Stimulated activated CD4-positive, alpha-beta T cell treated with anti-CD3 and anti-CD28 coated beads, TNF-alpha, amount 100 ng/mL, for 1 hour (primary cell): ENCODE results near the gene ABTB1.
"Not testable (repeated sequence)": the region's sequence is repeated elsewhere in the genome, so short reads cannot be mapped to it uniquely, and the experiment has no call there.

ENCODE experiments used
- DNase-seq, 3 donors: peaks; one replicate each; pipeline ENCODE4 v3.0.0-alpha.2; 2020; ENCODE audit warnings: low read depth in 3 of 3, low spot score in 1 of 3

ABTB1 gene

DNA sequence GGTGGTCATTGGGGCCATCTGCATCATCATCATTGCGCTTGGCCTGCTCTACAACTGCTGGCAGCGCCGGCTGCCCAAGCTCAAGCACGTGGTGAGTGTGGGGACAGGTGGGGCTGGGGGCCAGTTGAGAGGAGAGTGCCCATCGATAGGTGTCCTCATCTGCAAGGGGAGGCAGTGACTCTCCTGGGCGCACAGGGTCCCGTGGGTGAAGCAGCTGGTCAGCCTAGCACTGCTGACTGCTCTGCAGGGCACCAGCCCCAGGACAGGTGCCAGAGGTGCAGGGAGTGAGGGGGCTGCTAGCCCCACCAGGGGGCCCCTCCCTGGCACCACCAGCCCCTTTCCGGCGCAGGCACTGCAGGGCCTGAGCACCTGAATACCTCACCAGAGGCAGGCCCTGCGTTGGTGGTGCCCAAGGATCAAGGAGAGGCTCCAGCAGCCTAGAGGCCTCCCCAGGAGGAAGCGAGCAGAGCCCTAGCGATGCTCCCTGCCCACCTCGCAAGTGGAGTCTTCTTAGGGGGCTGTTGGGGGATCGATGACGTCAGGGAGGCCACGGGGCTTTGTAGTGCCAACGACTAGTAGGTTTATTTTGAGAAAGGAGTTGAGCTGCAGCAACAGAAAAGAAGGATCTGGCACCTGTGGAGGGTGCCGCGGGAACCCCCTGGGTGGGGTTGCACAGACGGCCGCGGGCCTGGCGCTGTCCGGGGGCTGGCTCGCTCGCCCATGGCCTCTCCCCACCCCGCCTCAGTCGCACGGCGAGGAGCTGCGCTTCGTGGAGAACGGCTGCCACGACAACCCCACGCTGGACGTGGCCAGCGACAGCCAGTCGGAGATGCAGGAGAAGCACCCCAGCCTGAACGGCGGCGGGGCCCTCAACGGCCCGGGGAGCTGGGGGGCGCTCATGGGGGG, 976 bp upstream of the ABTB1 start:
- DNase-seq = no peak

DNA sequence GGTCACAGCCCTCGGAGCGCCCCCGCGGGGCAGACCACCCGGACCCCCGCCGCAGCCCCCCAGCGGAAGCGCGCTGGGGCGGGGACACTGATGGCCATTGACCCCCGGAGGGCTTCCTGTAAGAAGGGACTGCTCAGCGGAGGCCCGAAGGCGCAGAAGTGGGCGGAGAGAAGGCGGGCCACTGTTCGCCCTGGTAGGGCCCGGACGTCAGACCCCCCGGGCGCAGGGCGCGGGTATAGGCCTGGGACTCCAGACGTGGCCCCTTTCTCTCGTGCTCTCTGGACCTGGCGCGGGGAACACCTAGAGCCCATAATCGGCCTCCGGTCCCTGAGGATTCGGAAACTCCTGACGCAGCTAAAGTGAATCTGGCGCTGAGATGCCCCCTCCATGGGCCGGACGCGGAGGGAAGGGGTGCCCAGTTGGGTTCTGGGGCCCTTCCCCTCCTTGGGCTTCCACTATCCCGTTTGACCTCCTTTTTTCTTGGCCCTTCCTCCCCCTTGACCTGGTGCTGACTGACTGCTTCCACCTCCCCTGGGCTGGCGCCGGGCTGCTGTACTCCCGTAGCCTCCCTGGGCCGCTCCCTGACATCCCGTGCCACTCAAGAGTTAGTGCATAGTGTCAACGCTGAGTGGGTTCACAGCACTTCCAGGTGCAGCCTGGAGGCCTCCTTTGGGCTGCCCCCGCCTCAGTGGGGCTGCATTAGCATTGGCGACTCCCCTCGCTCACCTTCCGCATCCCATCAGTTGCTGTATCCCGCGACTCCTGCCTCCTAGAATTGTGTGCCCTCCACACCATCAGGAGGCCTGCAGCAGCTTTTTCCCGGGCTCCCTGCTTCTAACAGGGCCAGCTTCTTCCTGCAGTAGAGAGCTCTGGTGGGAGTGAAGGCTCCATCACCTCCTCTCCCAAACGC, 694 bp downstream of the ABTB1 start:
- DNase-seq = peak in 1 of 3 donors; percentile 27

DNA sequence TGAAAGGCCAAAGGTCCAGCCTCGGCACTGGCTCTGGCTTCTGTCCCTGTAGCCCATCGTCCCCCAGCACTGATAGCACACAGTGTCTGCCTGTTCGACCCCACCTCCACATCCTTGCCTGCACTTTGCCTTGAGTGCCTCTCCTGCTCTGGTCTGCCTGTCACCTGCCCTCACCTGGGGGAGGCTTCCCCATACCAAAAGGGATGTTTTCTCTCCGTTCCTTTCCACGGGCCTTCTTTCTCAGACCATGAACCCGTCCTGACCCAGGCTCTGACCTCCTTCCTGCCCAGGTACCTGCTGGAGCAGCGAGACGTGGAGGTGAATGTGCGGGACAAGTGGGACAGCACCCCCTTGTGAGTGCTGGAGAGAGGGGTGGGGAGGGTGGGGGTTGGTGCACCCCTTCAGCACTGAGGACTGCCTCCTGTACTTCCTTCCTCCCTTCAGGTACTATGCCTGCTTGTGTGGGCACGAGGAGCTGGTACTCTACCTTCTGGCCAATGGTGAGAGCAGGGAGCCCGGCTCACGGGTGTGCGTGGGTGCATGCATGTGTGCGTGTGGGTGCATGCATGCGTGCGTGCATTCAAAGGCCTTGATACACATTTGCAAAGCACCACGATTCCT, 1.5 kb downstream of the ABTB1 start:
- no peak for DNase-seq

DNA sequence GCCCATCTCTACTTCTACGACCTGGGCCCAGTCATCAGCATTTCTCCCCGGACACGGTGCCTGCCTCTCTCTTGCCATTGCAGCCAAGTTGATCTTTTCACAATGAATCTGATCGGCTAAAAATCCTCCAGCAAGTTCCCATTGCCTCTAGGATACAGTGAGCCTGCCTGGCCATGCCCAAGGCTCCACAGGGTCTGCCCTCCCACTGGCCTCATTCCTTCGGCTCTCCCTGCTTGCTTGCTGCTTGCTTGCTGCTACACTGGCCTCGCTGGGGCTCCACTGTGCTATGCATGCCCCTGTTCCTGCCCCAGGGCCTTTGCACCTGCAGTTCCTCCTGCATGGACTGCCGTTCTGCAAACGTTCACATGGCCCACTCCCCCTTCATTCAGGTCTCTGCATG, 2.0 kb downstream of the ABTB1 start:
- no peak for DNase-seq

DNA sequence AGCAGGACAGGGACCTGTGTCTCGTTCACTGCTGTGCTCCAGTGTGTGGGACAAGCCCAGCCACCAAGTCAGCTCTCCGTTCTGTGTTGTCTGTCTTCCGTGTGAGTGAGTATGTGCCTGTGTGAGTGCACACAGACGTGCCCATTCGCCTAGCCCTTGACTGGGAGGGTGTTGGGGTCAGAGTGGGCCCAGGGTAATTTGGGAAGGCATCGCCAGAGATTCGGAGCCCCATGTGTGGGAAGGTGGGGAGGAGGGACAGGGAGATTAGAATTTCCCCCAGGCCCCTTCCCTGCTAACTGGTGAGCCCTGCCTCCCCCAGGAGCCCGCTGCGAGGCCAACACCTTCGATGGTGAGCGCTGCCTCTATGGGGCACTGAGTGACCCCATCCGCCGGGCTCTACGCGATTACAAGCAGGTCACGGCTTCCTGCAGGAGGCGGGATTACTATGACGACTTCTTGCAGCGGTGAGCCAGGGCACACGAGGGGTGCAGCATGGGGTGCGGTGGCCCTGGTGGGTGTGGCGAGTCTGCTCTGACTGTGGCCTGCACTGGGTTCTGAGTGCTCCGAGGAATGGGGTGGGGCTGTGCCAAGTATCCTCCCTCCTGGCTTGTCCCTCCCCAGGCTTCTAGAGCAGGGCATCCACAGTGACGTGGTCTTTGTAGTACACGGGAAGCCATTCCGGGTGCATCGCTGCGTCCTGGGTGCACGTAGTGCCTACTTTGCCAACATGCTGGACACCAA, 3.1 kb downstream of the ABTB1 start:
- DNase-seq = no peak

DNA sequence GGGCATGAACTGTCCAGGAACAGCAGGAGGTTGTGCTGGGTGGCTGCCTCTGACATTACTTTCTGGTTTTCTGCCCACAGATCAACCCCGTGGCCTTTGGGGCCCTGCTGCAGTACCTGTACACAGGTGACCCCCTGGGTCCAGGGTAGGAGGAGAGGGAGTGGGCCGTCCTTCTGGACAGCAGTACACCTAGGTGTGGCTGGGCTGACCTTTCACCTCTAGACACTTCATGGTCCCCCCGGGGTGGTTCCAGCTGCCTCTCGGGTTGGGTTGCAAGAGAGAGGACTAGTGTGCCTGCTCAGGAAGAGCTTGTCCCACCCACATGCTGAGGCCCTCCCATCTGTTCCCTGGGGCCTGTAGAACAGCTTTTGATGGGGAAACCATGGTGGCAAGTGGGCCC, 3.7 kb downstream of the ABTB1 start:
- DNase-seq = no peak

DNA sequence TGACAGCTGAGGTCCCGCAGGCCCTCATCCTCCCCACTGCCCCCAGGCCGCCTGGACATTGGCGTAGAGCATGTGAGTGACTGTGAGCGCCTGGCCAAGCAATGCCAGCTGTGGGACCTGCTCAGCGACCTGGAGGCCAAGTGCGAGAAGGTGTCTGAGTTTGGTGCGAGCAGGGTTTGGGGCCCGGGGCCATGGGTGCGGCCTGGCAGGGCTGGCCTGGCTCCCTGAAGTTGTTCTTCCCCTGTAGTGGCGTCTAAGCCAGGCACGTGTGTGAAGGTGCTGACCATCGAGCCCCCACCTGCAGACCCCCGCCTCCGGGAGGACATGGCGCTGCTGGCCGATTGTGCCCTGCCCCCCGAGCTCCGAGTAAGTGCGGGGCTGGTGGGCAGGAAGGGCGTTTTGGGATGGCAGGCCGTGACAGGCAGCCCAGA, 4.2 kb downstream of the ABTB1 start:
- no peak for DNase-seq

DNA sequence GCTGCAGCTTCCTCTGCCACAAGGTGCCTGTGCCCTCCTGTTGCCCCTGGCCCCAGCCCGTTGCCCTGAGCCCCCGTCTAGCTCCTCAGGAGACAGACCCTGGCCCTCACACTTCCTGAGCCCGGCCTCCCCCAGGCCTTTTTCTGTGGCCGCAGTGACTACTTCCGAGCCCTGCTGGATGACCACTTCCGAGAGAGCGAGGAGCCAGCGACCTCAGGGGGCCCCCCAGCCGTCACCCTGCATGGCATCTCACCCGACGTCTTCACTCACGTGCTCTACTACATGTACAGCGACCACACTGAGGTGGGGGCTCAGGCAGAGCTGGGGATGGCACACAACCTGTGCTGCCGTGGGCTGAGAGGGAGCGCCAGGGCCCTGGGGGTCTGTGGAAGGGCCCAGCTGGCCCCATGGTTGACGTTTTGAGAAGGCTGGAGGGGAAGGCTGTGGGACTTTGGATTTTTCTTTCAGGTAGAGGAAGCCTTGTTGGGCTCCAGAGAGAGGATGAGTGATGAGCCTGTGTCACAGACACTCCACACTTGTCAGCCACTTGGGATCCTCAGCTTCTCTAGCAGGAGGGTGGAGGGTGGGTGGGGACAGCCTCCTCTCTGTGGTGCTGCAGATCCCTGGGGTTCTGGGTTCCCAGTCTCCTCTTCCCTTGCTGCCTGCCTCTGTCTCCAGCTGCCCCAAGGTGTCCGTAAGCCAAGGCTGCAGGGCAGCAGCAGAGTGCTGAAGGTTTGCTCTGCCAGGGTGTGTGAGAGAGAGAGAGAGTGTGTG, 5.0 kb downstream of the ABTB1 start:
- no peak for DNase-seq

DNA sequence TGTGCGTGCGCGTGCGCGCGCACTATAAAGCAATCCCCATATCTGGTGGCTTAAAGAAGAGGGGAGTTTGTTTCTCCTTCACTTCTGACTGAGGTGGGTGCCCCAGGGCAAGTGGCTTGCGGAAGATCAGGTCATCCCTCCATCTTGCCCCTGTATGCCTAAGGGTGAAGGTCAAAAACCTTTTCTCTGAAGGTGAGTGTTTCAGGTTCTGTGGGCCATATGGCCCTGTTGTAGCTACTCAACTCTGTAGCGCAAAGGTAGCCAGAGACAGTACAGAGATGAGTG, 5.5 kb downstream of the ABTB1 start:
- DNase-seq = no peak

DNA sequence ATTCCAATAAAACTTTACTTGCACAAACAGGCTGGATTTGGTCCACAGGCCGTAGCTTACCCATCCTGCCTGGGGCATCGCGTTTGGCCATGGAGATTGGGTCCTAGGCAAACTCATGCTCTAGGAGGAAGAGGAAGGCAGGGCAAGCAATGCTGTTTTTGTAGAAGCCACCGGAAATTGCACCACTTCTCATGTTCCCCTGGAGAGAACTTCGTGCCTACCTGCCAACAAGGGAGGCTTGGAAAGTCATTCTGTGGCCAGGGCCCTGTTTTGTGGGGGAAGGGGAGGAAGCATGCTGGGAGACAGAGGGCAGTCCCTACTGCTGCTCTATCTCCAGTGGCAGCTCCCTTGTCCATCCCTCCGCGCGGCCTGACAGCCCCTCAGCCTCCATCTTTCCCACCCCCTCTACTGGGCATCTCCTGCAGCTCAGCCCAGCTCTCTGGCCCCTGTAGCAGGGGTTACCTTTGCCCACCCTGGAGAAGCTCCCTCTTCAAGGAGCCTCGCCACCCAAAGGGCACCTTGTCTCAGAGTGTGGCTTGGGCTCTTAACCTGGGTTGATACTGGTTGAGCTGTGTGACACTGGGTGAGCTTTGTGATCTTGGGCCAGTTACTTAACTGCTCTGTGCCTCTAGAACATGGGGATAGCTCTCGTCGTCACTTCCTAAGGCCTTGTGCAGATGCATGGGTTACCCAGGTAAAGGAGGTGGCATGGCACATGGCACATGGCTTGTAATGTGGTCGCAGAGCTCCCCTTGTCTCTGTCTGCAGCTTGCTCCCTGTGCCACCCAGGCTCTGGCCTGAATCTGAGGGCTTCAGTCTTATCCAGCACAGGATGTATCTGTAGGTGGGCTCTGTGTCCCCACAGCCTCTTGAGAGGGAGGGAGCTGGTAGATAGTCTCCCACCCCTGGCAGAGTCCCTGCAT, 6.1 kb downstream of the ABTB1 start:
- DNase-seq = no peak

DNA sequence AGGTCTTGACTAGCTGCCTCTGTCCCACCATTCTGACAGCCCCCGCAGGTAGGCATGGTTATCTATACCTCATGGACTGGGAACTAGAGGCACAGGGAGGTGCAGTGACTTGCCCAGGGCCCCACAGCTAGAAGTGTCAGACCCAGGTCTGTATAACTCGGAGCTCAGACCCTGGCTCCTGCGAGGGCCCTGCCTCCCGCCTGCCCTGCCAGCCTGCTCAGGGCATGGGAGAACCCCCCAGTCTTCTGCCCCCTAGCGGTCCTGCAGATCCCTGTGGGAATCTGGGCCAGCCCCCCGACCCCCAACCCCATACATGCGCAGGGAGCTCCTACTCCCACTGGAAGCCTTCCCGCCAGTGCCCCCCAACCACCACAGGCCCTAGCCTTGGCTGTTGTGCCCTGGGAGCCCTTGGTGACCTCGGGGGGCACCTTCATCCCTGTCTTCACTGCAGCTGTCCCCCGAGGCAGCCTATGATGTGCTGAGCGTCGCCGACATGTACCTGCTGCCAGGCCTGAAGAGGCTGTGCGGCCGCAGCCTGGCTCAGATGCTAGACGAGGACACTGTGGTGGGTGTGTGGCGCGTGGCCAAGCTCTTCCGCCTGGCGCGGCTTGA, 6.9 kb downstream of the ABTB1 start:
- DNase-seq = no peak

DNA sequence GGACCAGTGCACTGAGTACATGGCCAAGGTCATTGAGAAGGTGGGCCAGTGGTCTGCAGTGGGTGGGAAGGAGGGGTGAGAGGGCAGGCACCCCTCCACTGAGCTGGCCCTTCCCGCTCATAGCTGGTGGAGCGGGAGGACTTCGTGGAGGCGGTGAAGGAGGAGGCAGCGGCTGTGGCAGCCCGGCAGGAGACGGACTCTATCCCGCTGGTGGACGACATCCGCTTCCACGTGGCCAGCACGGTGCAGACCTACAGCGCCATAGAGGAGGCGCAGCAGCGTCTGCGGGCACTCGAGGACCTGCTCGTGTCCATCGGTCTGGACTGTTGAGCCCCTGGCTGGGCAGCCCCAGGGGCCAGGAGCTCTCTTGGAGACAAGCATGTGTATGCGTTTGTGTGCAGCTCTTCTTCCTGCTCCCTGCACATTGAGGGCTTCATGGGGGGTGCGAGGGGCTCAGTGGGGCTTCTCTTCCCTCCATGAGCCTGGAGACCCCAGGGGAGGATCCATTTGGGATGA, 7.5 kb downstream of the ABTB1 start:
- no peak for DNase-seq

DNA sequence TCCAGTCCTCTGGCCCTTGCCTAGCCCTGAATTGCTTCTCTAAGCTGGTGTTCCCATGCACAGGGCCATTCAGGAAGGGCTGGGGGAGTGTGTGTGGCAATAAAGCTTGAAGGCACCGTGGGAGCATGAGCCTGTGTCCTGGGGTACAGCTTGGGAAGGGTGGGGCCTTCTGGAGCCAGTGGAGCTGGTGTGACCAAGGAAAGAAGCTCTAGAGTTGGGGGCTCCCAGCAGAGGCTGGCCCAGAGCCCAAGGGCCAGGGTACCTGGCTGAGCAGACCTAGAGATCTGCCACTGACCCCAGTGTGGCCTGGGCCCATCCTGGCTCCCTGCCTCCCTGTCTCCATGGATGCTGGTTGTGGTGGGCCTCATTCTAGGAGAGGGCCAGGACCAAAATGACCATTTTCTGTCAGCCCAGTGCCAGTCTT, 8.1 kb downstream of the ABTB1 start:
- DNase-seq = no peak

DNA sequence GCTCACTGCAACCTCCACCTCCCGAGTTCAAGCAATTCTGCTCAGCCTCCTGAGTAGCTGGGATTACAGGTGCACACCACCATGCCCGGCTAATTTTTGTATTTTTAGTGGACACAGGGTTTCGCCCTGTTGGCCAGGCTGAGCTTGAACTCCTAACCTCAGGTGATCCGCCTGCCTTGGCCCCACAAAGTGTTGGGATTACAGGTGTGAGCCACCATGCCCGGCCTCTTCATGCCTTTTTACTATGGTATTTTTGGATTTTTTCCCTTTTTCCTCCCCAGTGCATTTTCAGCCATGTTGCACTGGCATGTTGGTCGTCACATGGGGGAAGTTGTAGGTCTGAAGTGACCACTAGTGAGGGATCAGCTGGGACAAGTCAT, 9.4 kb downstream of the ABTB1 start:
- not testable (repeated sequence) for DNase-seq

DNA sequence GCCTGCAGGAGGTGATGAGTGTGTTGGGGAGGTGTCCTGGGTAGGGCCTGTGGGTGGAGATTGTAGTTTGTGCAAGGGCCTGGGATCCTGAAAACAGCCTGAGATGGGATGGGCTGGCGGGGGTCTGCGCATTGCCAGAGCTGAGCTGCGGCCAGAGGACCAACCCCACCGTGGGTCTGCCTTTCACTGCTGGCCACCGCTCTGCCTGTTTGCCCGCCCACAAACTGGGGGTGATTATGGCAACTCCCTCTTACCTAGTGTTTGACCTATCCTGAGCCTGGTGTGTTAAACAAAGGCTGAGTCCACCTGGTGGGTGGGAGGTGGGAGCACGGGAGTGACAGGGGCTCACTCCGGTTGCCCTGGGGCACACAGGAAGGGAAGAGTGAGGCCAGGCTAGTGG, 9.8 kb downstream of the ABTB1 start:
- DNase-seq = no peak

DNA sequence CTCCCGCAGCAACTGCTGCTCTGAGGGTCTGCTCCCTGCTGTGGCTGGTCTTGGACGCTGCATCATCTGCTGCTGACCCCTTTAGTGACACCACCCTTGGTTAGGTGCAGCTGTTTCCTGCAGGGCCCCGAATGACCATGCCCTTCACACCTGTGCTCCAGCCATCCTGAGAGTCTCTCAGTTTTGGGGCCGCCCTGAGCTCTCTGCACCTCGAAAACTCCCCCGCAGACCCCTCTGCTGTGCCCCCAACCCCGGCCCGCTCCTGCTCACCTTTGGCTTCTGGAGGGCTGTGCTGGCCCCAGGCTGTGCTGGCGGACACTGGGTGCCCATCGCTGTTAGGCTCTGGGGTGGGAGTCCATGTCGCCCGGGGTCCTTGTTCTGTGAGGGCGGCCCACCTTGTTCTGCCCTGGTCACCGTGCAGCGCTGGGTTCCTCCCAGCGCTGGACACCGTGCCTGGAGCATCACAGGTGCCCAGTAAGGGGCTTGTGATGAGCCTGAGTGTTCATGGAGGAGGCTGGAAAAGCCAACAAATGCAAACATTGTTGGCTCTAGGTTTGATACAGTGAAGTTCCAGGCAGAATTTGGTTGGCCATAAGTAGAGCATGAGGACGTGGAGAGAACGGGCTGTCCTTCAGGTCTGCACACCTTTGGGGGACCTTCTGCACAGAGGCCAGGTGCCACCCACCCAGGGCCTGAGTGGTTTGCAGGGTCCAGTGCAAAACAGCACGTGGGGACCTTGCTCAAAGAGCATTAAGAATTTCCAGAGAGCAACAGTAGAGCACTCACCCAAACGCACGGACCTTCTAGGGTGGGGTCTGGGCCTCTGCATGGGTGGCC, 12.3 kb downstream of the ABTB1 start:
- DNase-seq = no peak

DNA sequence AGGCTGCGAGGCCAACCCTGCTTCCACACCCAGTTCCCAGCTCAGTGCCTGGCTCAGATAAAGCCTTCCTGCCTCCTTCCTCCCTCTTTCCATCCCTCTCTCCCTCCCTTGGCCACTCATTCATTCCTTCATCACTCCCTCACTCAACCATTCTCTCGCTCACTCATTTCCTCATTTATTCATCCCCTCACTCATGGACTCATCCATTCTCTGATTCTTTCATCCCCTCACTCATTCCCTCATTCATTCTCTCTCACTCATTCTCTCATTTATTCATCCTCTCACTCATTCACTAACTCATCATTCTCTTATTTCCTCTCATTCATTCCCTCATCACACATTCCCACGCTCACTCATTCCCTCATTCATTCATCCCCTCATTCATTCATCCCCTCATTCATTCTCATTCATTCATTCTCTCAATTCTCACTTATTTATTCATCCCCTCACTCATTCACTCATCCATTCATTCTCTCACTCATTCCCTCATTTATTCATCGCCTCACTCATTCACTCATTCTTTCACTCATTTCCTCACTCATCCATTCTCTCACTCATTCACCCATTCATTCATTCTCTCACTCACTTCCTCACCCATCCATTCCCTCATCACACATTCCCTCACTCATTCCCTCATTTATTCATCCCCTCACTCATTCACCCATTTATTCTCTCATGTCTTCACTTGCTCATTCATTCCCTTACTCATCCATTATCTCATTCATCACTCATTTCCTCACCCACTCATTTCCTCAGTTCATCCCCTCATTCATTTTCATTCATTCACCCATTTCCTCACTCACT, 13.2 kb downstream of the ABTB1 start:
- DNase-seq = no peak
